B cell (primary cell): Measurements from ENCODE around the gene S100A14. TPM values are rescaled to one million over a fixed set of nuclear protein-coding genes. Genes with fewer than 3 reads are reported as not detected.

Source experiments
- ATAC-seq: fragments of 200-7000 bp; cut with Tn5 transposase; one replicate; pipeline ENCODE4 v1.10.0; 2021; ENCODE audit warnings: low read depth, mild to moderate bottlenecking, moderate number of reproducible peaks, moderate library complexity
- CTCF ChIA-PET: fragments of 350-600 bp; sonication (Branson Sonifier 250); formaldehyde crosslinking; loops from one replicate; lab custom pipeline; 2021; ENCODE audit warnings: antibody characterized with exemption, inconsistent platforms; lab: Charles Lee
- POLR2A ChIA-PET: fragments of 350-600 bp; sonication (Branson Sonifier 250); formaldehyde crosslinking; loops from one replicate; lab custom pipeline; 2021; ENCODE audit warnings: antibody characterized with exemption; lab: Charles Lee
- DNase-seq: peaks from one replicate; pipeline ENCODE4 v3.0.0; 2013
- H2AFZ ChIP-seq: 2 replicates; pipeline ENCODE4 v1.6.1; 2012; ENCODE audit warnings: mild to moderate bottlenecking, low read depth, low read length; ENCODE audit not compliant: insufficient read depth, poor library complexity, severe bottlenecking
- H3K27ac ChIP-seq, 2 donors: 1 replicate in 1 of 2; 2 replicates in 1 of 2; pipeline ENCODE4 v1.5.1; 2012 to 2013; ENCODE audit warnings: low read length in 2 of 2, mild to moderate bottlenecking in 2 of 2, moderate library complexity in 1 of 2
- H3K27me3 ChIP-seq, 4 experiments: fragments of 200-600 bp in 1 of 4; sonication (generic) in 1 of 4; replicated peaks in 1 of 4; 1 replicate in 2 of 4; 2 replicates in 2 of 4; pipeline versions ENCODE4 v1.6.1 to v1.7.0; 2013 to 2016; ENCODE audit warnings: low read length in 3 of 4, mild to moderate bottlenecking in 2 of 4, mixed read lengths in 1 of 4, moderate library complexity in 1 of 4; ENCODE audit not compliant: insufficient read depth in 4 of 4, control insufficient read depth in 3 of 4; ENCODE audit errors: control extremely low read depth in 1 of 4
- H3K36me3 ChIP-seq, 2 experiments: replicated peaks in 1 of 2; 1 replicate in 1 of 2; 2 replicates in 1 of 2; pipeline versions ENCODE4 v1.6.1 to v1.7.1; 2013; ENCODE audit warnings: low read length in 1 of 2; ENCODE audit not compliant: insufficient read depth in 2 of 2, control insufficient read depth in 1 of 2; ENCODE audit errors: control extremely low read depth in 1 of 2, extremely low read depth in 1 of 2
- H3K4me1 ChIP-seq, 2 donors: fragments of 200-600 bp in 1 of 2; sonication (generic) in 1 of 2; 1 replicate in 1 of 2; 2 replicates in 1 of 2; pipeline versions ENCODE4 v1.5.1 to v1.6.1; 2013 to 2017; ENCODE audit warnings: low read length in 2 of 2; ENCODE audit not compliant: control insufficient read depth in 2 of 2, insufficient read depth in 2 of 2
- H3K4me2 ChIP-seq: replicated peaks from 2 replicates; pipeline ENCODE3; 2012; ENCODE audit warnings: mild to moderate bottlenecking, low read depth, low read length; ENCODE audit not compliant: poor library complexity, severe bottlenecking
- H3K4me3 ChIP-seq, 5 experiments: fragments of 200-600 bp in 1 of 5; sonication (generic) in 1 of 5; 1 replicate in 3 of 5; 2 replicates in 2 of 5; pipeline versions ENCODE4 v1.5.1 to v1.7.0; 2011 to 2016; ENCODE audit warnings: low read length in 4 of 5, mild to moderate bottlenecking in 4 of 5, low read depth in 2 of 5, control low read depth in 1 of 5, moderate library complexity in 1 of 5; ENCODE audit not compliant: insufficient read depth in 1 of 5; ENCODE audit errors: control extremely low read depth in 1 of 5, extremely low read depth in 1 of 5
- H3K79me2 ChIP-seq: fragments of 200-600 bp; sonication (generic); one replicate; pipeline ENCODE4 v1.6.0; 2016; ENCODE audit warnings: low read length; ENCODE audit not compliant: control insufficient read depth, insufficient read depth
- H3K9ac ChIP-seq: fragments of 200-600 bp; sonication (generic); 2 replicates; pipeline ENCODE4 v1.6.1; 2017; ENCODE audit warnings: mild to moderate bottlenecking, low read length, moderate library complexity
- H3K9me3 ChIP-seq, 3 donors: one replicate each; pipeline versions ENCODE4 v1.6.1 to v1.7.1; 2013; ENCODE audit warnings: low read length in 2 of 3; ENCODE audit not compliant: control insufficient read depth in 2 of 3, insufficient read depth in 1 of 3; ENCODE audit errors: control extremely low read depth in 1 of 3
- H4K20me1 ChIP-seq: 2 replicates; pipeline ENCODE4 v1.6.0; 2012; ENCODE audit warnings: mild to moderate bottlenecking, low read length; ENCODE audit not compliant: insufficient read depth, control insufficient read depth, poor library complexity, severe bottlenecking
- H3K27ac Mint-ChIP-seq: one replicate; pipeline ENCODE4 v1.8.0; 2021; ENCODE audit warnings: mixed read lengths
- H3K27me3 Mint-ChIP-seq: one replicate; pipeline ENCODE4 v1.8.0; 2021; ENCODE audit warnings: mixed read lengths
- H3K4me1 Mint-ChIP-seq: one replicate; pipeline ENCODE4 v1.8.0; 2021; ENCODE audit warnings: mixed read lengths
- H3K4me3 Mint-ChIP-seq: one replicate; pipeline ENCODE4 v1.8.0; 2021; ENCODE audit warnings: mixed read lengths
- H3K9me3 Mint-ChIP-seq: one replicate; pipeline ENCODE4 v1.8.0; 2022; ENCODE audit warnings: mixed read lengths; ENCODE audit not compliant: insufficient read depth
- CTCF ChIP-seq: fragments of 200-600 bp; IDR thresholded peaks from one replicate; pipeline ENCODE4 v1.8.0; 2022; ENCODE audit warnings: antibody characterized with exemption, mild to moderate bottlenecking
- EZH2 ChIP-seq: IDR thresholded peaks from 2 replicates; pipeline ENCODE4 v1.6.1; 2012; ENCODE audit warnings: borderline replicate concordance, low read depth, mild to moderate bottlenecking, moderate library complexity, low read length; ENCODE audit not compliant: insufficient read depth, poor library complexity, severe bottlenecking
- WGBS: methylation state at CpG from one replicate; pipeline ENCODE4 v1.1.5; 2013; ENCODE audit warnings: missing lambda C conversion rate; ENCODE audit not compliant: insufficient coverage; 5-methylcytosine and 5-hydroxymethylcytosine counted together
- intact Hi-C: fragments of 100-400 bp; cut with micrococcal nuclease; formaldehyde crosslinking; loops from one replicate; pipeline ENCODE4 v1.10.0; 2022
- polyA plus RNA-seq: library from polyadenylated mRNA; depleted of rRNA; stranded (reverse); fragments of >200 nt; gene quantifications from 2 replicates; pipeline ENCODE4 v1.2.3, GENCODE V29; 2012
- total RNA-seq, 2 donors: library from RNA; stranded (reverse); fragments of 120-200 nt in 1 of 2; gene quantifications; 1 replicate in 1 of 2; 2 replicates in 1 of 2; pipeline versions ENCODE4 v1.2.3 to v1.2.4, GENCODE V29; 2013 to 2022

The S100A14 gene
- total and polyA plus RNA-seq, 2 donors (not counting 1 experiment from before 2014, with no cell fraction given) = not detected

- Histone ChIP-seq H3K27me3 (peaks cover 0 to 4% (median 0%) of the 10 kb centered on the region in 4 experiments), H3K79me2 (peaks cover 22% of the 10 kb centered on the region), H3K9me3 (peaks cover 0 to 7% (median 0%) of the 10 kb centered on the region in 3 donors), H3K4me3 (no peak overlapping the region), H2AFZ (no peak overlapping the region), H3K36me3 (peaks cover 2 to 7% of the 10 kb centered on the region in 2 experiments), H3K9ac (no peak overlapping the region), H3K4me1 (peaks cover 18 to 50% of the 10 kb centered on the region in 2 donors), H4K20me1 (peaks cover 8% of the 10 kb centered on the region), H3K4me2 (no peak overlapping the region), H3K27ac (no peak overlapping the region)
- ChIA-PET POLR2A (no interaction called here), CTCF (interaction anchor here (0.8 to 1.1 kb wide), 2 partner anchors 59 to 356 kb away, joined by 3 to 4 read pairs; no protein-coding TSS in a partner anchor)
- intact Hi-C loops = loop anchor here (2.0 to 10.0 kb wide), 2 partner anchors 97 to 121 kb away; partner anchors contain the start of gene S100A6
- Mint-ChIP-seq H3K27ac (no peak overlapping the region), H3K27me3 (no peaks in the 10 kb centered on the region), H3K4me1 (peaks cover 39% of the 10 kb centered on the region), H3K9me3 (no peaks in the 10 kb centered on the region), H3K4me3 (no peak overlapping the region)
- ATAC-seq (no peak), DNase-seq (no peak)
- WGBS = 90% methylated on average over 2 of the region's 10 CpGs
- TF ChIP-seq EZH2 (no peak), CTCF (no peak)
Measured at GRCh38 chr1:153631047-153632022, 15.2 kb upstream of the S100A14 start.
